Panc1 (cell line): ENCODE measurements around the gene USH2A. TPM values are rescaled to one million over a fixed set of nuclear protein-coding genes. Genes with fewer than 3 reads are reported as not detected.
"Not testable (repeated sequence)": the region's sequence is repeated elsewhere in the genome, so short reads cannot be mapped to it uniquely, and the experiment has no call there.

ENCODE experiments used
- ATAC-seq: fragments of 200-7000 bp; cut with Tn5 transposase; 2 replicates; pipeline ENCODE4 v1.9.1; 2020; ENCODE audit warnings: mild to moderate bottlenecking, moderate library complexity
- BruUV-seq: library from RNA; stranded (reverse); fragments of 400-500 nt; replicated peaks from 2 replicates; lab custom pipeline; 2021; lab: Mats Ljungman, UMichigan
- CTCF ChIA-PET: fragments of 300-600 bp; sonication (Branson Sonifier 250); formaldehyde crosslinking; loops from one replicate; lab custom pipeline; 2022; ENCODE audit warnings: antibody characterized with exemption; lab: Charles Lee
- POLR2A ChIA-PET: fragments of 300-600 bp; sonication (Branson Sonifier 250); formaldehyde crosslinking; loops from one replicate; lab custom pipeline; 2022; ENCODE audit warnings: antibody characterized with exemption; lab: Charles Lee
- DNase-seq: peaks from one replicate; pipeline ENCODE4 v3.0.0-alpha.2; 2010; ENCODE audit warnings: low read depth, low spot score
- H3K27ac ChIP-seq: 2 replicates; pipeline ENCODE4 v1.5.1; 2011; ENCODE audit warnings: mild to moderate bottlenecking, low read length, inconsistent platforms
- H3K27me3 ChIP-seq: fragments of 200-500 bp; sonication (Bioruptor generic); 2 replicates; pipeline ENCODE4 v1.6.0; 2014; ENCODE audit warnings: low read length, inconsistent platforms; ENCODE audit not compliant: control insufficient read depth, insufficient read depth
- H3K36me3 ChIP-seq: fragments of 200-500 bp; sonication (Bioruptor generic); 2 replicates; pipeline ENCODE4 v1.5.1; 2014; ENCODE audit warnings: inconsistent platforms, mild to moderate bottlenecking, low read length, moderate library complexity; ENCODE audit not compliant: control insufficient read depth, insufficient read depth
- H3K4me1 ChIP-seq: 2 replicates; pipeline ENCODE4 v1.5.1; 2011; ENCODE audit warnings: inconsistent platforms, mild to moderate bottlenecking, low read length, moderate library complexity; ENCODE audit not compliant: control insufficient read depth, insufficient read depth
- H3K4me3 ChIP-seq, 2 experiments: 2 replicates each; pipeline ENCODE4 v1.5.1; 2011 to 2012; ENCODE audit warnings: low read depth in 2 of 2, low read length in 2 of 2, mild to moderate bottlenecking in 2 of 2, inconsistent platforms in 1 of 2, moderate library complexity in 1 of 2
- H3K9me3 ChIP-seq: fragments of 200-500 bp; sonication (Bioruptor generic); 2 replicates; pipeline ENCODE4 v1.5.1; 2014; ENCODE audit warnings: low read depth, mild to moderate bottlenecking, inconsistent platforms, low read length, moderate library complexity; ENCODE audit not compliant: control insufficient read depth, insufficient read depth
- CTCF ChIP-seq: fragments of 450-650 bp; IDR thresholded peaks from 2 replicates; pipeline ENCODE4 v1.5.1; 2017; ENCODE audit warnings: mild to moderate bottlenecking
- POLR2AphosphoS5 ChIP-seq: IDR thresholded peaks from 2 replicates; pipeline ENCODE4 v1.6.1; 2012; ENCODE audit warnings: mild to moderate bottlenecking, low read depth, low read length, moderate library complexity
- REST ChIP-seq, 2 experiments: IDR thresholded peaks; 2 replicates each; pipeline ENCODE4 v1.6.1; 2011 to 2012; ENCODE audit warnings: low read depth in 2 of 2, control low read depth in 1 of 2, low read length in 1 of 2, mild to moderate bottlenecking in 1 of 2, moderate library complexity in 1 of 2; ENCODE audit not compliant: insufficient read depth in 1 of 2
- SIN3A ChIP-seq: IDR thresholded peaks from 2 replicates; pipeline ENCODE4 v1.6.1; 2012; ENCODE audit warnings: low read depth, mild to moderate bottlenecking, low read length, moderate library complexity, borderline replicate concordance; ENCODE audit not compliant: insufficient read depth
- TCF7L2 ChIP-seq: IDR thresholded peaks from 2 replicates; pipeline ENCODE4 v1.6.1; 2011; ENCODE audit warnings: mild to moderate bottlenecking, low read depth, low read length, inconsistent platforms
- in situ Hi-C: cut with HindIII; loops from 2 replicates; pipeline ENCODE4 v1.10.0; 2016; ENCODE audit warnings: low sequenced_read_pairs, low pct_unique_long_range_greater_than_20kb
- intact Hi-C: fragments of 100-400 bp; cut with micrococcal nuclease; formaldehyde crosslinking; loops from one replicate; pipeline ENCODE4 v1.10.0; 2022; ENCODE audit not compliant: unreplicated experiment
- total RNA-seq: library from RNA; stranded (reverse); gene quantifications from one replicate; pipeline ENCODE4 v1.2.1, GENCODE V29; 2021; ENCODE audit not compliant: unreplicated experiment

The USH2A gene
- total RNA-seq, 1 experiment from 2014 or later: not detected

GRCh38 chr1:216154063-216154462 is 269.2 kb downstream of the USH2A start:
- Histone ChIP-seq H3K4me3 (no peak overlapping the region), H3K36me3 (no peaks in the 10 kb centered on the region), H3K4me1 (no peaks in the 10 kb centered on the region), H3K9me3 (0 out of 2 replicates have a peak, but pooled peaks cover 3% of the 10 kb centered on the region), H3K27me3 (no peaks in the 10 kb centered on the region), H3K27ac (no peak overlapping the region)
- no peak for ATAC-seq
- in situ Hi-C loops: no loop called here
- CTCF ChIA-PET: no interaction called here
- intact Hi-C loops: no loop called here
- no peak for DNase-seq
- POLR2A ChIA-PET: no interaction called here
- BruUV-seq: no TSS peak
- TF ChIP-seq SIN3A (no peak), REST (IDR thresholded peaks at IDR 0.05; ENCODE audit: insufficient read depth in 1 of 2, low read depth in 2 of 2, low read length in 1 of 2) (no peak), TCF7L2 (no peak), CTCF (no peak), POLR2AphosphoS5 (no peak)

- H3K4me3 ChIP-seq: no peak overlapping the region
- DNase-seq: no peak
- no peaks in the 10 kb centered on the region for H3K36me3 ChIP-seq
- H3K27me3 ChIP-seq: no peaks in the 10 kb centered on the region
- TF ChIP-seq CTCF (no peak), POLR2AphosphoS5 (no peak), SIN3A (no peak), REST (IDR thresholded peaks at IDR 0.05; ENCODE audit: insufficient read depth in 1 of 2, low read depth in 2 of 2, low read length in 1 of 2) (no peak), TCF7L2 (no peak)
- ChIA-PET CTCF (no interaction called here), POLR2A (no interaction called here)
- intact Hi-C loops: no loop called here
- H3K27ac ChIP-seq: no peak overlapping the region
- no peak for ATAC-seq
- H3K4me1 ChIP-seq: no peaks in the 10 kb centered on the region
- in situ Hi-C loops: no loop called here
- H3K9me3 ChIP-seq: 0 out of 2 replicates have a peak, but pooled peaks cover 3% of the 10 kb centered on the region
- BruUV-seq: no TSS peak
These were observed 270.1 kb downstream of the USH2A start for GRCh38 chr1:216153130-216153529.

- H3K9me3 ChIP-seq, H3K4me1 ChIP-seq, CTCF ChIA-PET, ATAC-seq, BruUV-seq, H3K36me3 ChIP-seq, POLR2A ChIA-PET, in situ Hi-C loops, H3K4me3 ChIP-seq, DNase-seq, H3K27ac ChIP-seq, intact Hi-C loops, H3K27me3 ChIP-seq: not testable (repeated sequence)
These were observed 277.7 kb downstream of the USH2A start for GRCh38 chr1:216145451-216146018.
